Myocyte (in vitro differentiated cells): ENCODE results near the gene LIN28B. TPM values are rescaled to one million over a fixed set of nuclear protein-coding genes. Genes with fewer than 3 reads are reported as not detected.
"Not testable (repeated sequence)": the region's sequence is repeated elsewhere in the genome, so short reads cannot be mapped to it uniquely, and the experiment has no call there.

ENCODE experiments used
- DNase-seq: peaks from one replicate; pipeline ENCODE4 v3.0.0-alpha.2; 2012; ENCODE audit warnings: low read depth
- total RNA-seq: library from RNA; depleted of rRNA; stranded (reverse); fragments of >200 nt; gene quantifications from 2 replicates; pipeline ENCODE4 v1.2.3, GENCODE V29; 2014

Gene LIN28B
- total RNA-seq, 1 donor from 2014 or later = not detected

- DNase-seq = no peak
Observed at GRCh38 chr6:104955927-104956730, 778 bp upstream of the LIN28B start.

- DNase-seq = no peak
Observed at GRCh38 chr6:104957301-104958177, 632 bp downstream of the LIN28B start.

- DNase-seq = no peak
Observed at GRCh38 chr6:104958178-104959025, 1.5 kb downstream of the LIN28B start.

- no peak for DNase-seq
Observed at GRCh38 chr6:104959026-104959858, 2.3 kb downstream of the LIN28B start.

GRCh38 chr6:104969108-104969507 lies 12.2 kb downstream of the LIN28B start:
- no peak for DNase-seq

- DNase-seq = no peak
Observed at GRCh38 chr6:104969785-104970581, 13.1 kb downstream of the LIN28B start.

- DNase-seq = no peak
Observed at GRCh38 chr6:104973404-104973803, 16.5 kb downstream of the LIN28B start.

GRCh38 chr6:104983296-104983695 lies 26.4 kb downstream of the LIN28B start:
- no peak for DNase-seq

- DNase-seq = no peak
Observed at GRCh38 chr6:104983776-104984175, 26.9 kb downstream of the LIN28B start.

- DNase-seq = no peak
Observed at GRCh38 chr6:104984831-104985230, 27.9 kb downstream of the LIN28B start.

- DNase-seq = not testable (repeated sequence)
Observed at GRCh38 chr6:104985875-104986274, 29.0 kb downstream of the LIN28B start.

GRCh38 chr6:104986625-104987024 lies 29.7 kb downstream of the LIN28B start:
- no peak for DNase-seq

- DNase-seq = no peak
Observed at GRCh38 chr6:104987218-104987617, 30.3 kb downstream of the LIN28B start.

- no peak for DNase-seq
Observed at GRCh38 chr6:104990085-104990484, 33.2 kb downstream of the LIN28B start.

GRCh38 chr6:104991062-104991461 lies 34.2 kb downstream of the LIN28B start:
- not testable (repeated sequence) for DNase-seq

GRCh38 chr6:104993576-104993975 lies 36.7 kb downstream of the LIN28B start:
- not testable (repeated sequence) for DNase-seq

GRCh38 chr6:104995989-104996617 lies 39.2 kb downstream of the LIN28B start:
- DNase-seq = peak; percentile 54

- DNase-seq = no peak
Observed at GRCh38 chr6:105001063-105001462, 44.2 kb downstream of the LIN28B start.

- no peak for DNase-seq
Observed at GRCh38 chr6:105001906-105002305, 45.0 kb downstream of the LIN28B start.
